HG03196 (cell line): Measurements from ENCODE around the gene LCE2A.

Experiments
- ATAC-seq: cut with Tn5 transposase; IDR thresholded peaks from one replicate; pipeline ENCODE4 v1.9.1; 2021; ENCODE audit not compliant: unreplicated experiment

Gene LCE2A

DNA sequence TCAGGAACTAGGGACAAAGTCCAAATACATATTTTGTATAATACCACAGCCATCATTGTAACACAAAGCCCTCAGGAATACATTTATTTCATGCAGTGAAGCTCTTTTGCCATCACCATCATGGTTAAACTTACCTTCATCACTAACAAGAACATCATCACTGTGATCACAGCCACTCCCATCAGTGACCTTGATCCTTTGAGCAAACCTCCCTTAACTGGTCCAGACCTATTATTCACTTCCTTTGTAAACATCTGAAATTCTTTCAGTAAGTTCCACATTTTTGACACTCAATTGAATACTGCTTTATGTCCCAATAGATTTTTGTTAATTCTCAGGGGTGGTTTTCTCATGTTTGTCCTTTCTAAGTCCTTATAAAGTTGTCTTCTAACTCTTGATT lies 43.5 kb downstream of the LCE2A start:
- no peak for ATAC-seq

DNA sequence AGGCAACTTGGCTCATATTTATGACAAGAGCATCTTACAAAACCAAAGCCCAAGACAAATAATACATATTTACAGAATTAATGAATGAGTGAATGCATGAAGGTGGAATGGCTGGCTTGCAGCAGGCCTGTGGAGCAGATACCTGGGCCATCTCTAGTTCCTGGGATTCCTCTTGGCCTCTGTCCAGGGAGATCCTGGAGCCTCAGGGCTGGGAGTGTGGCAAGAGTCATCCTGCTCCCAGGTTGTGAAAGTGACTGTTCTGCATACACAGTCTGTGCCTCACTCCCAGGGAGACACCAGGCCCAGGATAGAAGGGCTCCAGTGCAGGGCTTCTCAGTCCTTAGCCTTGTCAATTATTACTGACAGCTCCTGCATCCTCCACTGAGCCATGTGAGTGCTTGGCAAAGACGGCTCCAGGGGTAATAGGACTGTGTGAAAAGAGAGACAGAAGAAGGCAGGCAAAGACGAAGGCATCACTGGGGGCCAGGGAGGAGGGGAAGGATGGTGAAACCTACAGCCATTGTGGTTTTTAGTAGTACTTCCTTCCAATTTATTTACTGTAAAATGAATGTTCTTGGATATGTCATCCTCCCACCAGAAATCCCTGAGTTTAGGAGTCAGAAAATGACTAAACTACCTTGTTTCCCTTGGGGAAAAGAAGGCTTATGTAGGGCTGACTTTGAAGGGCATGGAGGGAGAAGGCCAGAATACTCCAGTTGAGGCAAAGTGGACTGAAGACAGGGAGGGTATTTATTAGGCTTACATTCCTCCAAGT lies 45.4 kb downstream of the LCE2A start:
- ATAC-seq = no peak

- ATAC-seq = no peak
Measured at GRCh38 chr1:152745289-152745704, 47.2 kb downstream of the LCE2A start.

DNA sequence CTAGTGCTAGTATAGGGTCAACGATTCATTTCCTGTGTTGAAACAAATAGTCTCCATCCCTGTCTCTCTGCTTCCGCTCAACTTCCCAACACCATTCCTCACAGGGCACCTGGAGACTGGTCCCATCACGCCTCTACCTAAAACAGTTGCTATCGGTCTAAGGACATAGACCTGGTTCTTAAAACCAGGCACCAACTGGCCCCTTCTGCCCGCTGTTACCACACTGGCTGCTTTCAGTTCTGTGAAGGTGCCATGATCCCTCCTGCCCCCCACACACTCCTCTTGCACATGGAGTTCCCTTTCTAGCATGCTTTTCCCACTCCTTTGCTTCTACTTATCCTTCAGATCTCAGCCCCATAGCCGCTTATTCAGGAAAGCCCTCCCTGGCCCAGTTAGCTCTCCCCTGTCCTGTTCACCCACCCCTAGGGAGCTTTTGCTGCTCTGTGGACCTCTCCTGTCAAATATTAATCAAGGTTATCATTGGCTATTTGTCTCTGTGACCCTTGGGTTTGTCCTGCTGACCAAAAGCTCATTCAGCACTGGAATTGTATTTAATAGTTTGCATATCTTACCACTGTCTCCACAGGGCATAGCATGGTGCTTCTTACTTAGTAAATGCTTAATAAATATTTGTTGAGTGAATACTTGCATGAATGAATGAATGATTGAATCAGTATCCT lies 47.8 kb downstream of the LCE2A start:
- ATAC-seq = no peak

DNA sequence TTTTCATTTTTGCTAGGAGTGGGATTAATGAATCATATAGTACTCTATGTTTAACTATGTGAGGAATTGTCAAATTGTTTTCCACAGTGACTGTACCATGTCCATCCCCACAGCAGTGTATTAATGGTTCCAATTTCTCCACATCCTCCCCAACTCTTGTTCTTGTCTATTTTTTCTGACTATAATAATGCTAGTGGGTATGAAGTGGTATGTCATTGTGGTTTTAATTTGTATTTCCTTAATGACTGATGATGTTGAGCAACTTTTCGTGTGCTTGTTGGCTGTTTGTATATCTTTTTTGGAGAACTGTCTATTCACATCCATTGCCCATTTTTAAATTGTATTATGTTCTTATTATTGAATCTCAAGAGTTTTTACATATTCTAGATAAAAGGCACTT lies 49.7 kb downstream of the LCE2A start:
- no peak for ATAC-seq
